OCI-LY1 (cell line): ENCODE results near the gene COLEC12.

Experiments
- H2AFZ ChIP-seq: fragments of 200-600 bp; sonication (generic), shearing (Covaris generic); 2 replicates; pipeline ENCODE4 v1.6.0; 2014; ENCODE audit warnings: antibody characterized with exemption, mild to moderate bottlenecking, low read length
- H3F3A ChIP-seq: fragments of 200-600 bp; sonication (generic), shearing (Covaris generic); 2 replicates; pipeline ENCODE4 v1.6.0; 2014; ENCODE audit warnings: mild to moderate bottlenecking, antibody characterized with exemption, low read length, moderate library complexity; ENCODE audit not compliant: insufficient read depth
- H3K27ac ChIP-seq: fragments of 200-600 bp; sonication (generic); 2 replicates; pipeline ENCODE4 v1.5.1; 2014; ENCODE audit warnings: low read length, mixed run types, mild to moderate bottlenecking, low read depth; ENCODE audit not compliant: poor library complexity, severe bottlenecking
- H3K27me3 ChIP-seq: fragments of 200-600 bp; sonication (generic); 2 replicates; pipeline ENCODE4 v1.6.0; 2014; ENCODE audit warnings: antibody characterized with exemption, mild to moderate bottlenecking, low read length, moderate library complexity; ENCODE audit not compliant: insufficient read depth
- H3K36me3 ChIP-seq: fragments of 200-600 bp; sonication (generic); 2 replicates; pipeline ENCODE4 v1.6.1; 2014; ENCODE audit warnings: mild to moderate bottlenecking, antibody characterized with exemption, low read length, moderate library complexity, mixed read lengths; ENCODE audit not compliant: insufficient read depth
- H3K4me1 ChIP-seq: fragments of 200-600 bp; sonication (generic); 2 replicates; pipeline ENCODE4 v1.5.1; 2014; ENCODE audit warnings: mild to moderate bottlenecking, low read length, moderate library complexity; ENCODE audit not compliant: insufficient read depth, severe bottlenecking
- H3K4me2 ChIP-seq: fragments of 200-600 bp; sonication (generic), shearing (Covaris generic); 2 replicates; pipeline ENCODE4 v1.6.1; 2014; ENCODE audit warnings: low read length
- H3K4me3 ChIP-seq: fragments of 200-600 bp; sonication (generic); 2 replicates; pipeline ENCODE4 v1.5.1; 2014; ENCODE audit warnings: low read length, low read depth, mild to moderate bottlenecking, mixed read lengths; ENCODE audit not compliant: poor library complexity, severe bottlenecking
- H3K79me2 ChIP-seq: fragments of 200-600 bp; shearing (Covaris generic); 2 replicates; pipeline ENCODE4 v1.6.1; 2016; ENCODE audit warnings: mixed run types, low read length, mixed read lengths; ENCODE audit not compliant: insufficient read depth
- H3K9ac ChIP-seq: fragments of 200-600 bp; sonication (generic), shearing (Covaris generic); 2 replicates; pipeline ENCODE4 v1.6.1; 2014; ENCODE audit warnings: mild to moderate bottlenecking, low read length, mixed read lengths
- H3K9me2 ChIP-seq: fragments of 200-600 bp; sonication (generic), shearing (Covaris generic); 2 replicates; pipeline ENCODE4 v1.6.1; 2014; ENCODE audit warnings: low read depth, mild to moderate bottlenecking, low read length, mixed read lengths
- H3K9me3 ChIP-seq: fragments of 200-600 bp; shearing (Covaris generic); 2 replicates; pipeline ENCODE4 v1.6.1; 2014; ENCODE audit warnings: low read length, mixed read lengths
- H4K20me1 ChIP-seq: fragments of 200-600 bp; sonication (generic), shearing (Covaris generic); 2 replicates; pipeline ENCODE4 v1.6.0; 2016; ENCODE audit warnings: mild to moderate bottlenecking, low read length; ENCODE audit not compliant: insufficient read depth
- CTCF ChIP-seq: fragments of 200-600 bp; sonication (generic), shearing (Covaris generic); IDR thresholded peaks from 2 replicates; pipeline ENCODE4 v1.5.1; 2017; ENCODE audit warnings: mild to moderate bottlenecking, antibody characterized with exemption, low read length, moderate library complexity, mixed read lengths
- EZH2 ChIP-seq: fragments of 200-600 bp; sonication (generic), shearing (Covaris generic); IDR thresholded peaks from 2 replicates; pipeline ENCODE4 v1.8.0; 2017; ENCODE audit warnings: borderline replicate concordance, mixed run types, mild to moderate bottlenecking, antibody characterized with exemption, low read length, moderate library complexity, mixed read lengths

COLEC12 gene

GRCh38 chr18:318791-319291 is 181.7 kb downstream of the COLEC12 start:
- Histone ChIP-seq H3F3A (no peaks in the 10 kb centered on the region), H3K4me3 (no peak overlapping the region), H3K79me2 (no peaks in the 10 kb centered on the region), H3K36me3 (no peaks in the 10 kb centered on the region), H3K4me2 (no peak overlapping the region), H3K9me2 (no peaks in the 10 kb centered on the region), H2AFZ (no peak overlapping the region), H3K9me3 (no peaks in the 10 kb centered on the region), H3K9ac (no peak overlapping the region), H3K27me3 (no peaks in the 10 kb centered on the region), H3K4me1 (no peaks in the 10 kb centered on the region), H4K20me1 (no peaks in the 10 kb centered on the region), H3K27ac (no peak overlapping the region)
- TF ChIP-seq EZH2 (no peak), CTCF (no peak)

GRCh38 chr18:317618-318017 is 182.9 kb downstream of the COLEC12 start:
- Histone ChIP-seq H3K27ac (no peak overlapping the region), H3K4me3 (no peak overlapping the region), H2AFZ (no peak overlapping the region), H3K27me3 (no peaks in the 10 kb centered on the region), H3K9ac (no peak overlapping the region), H3F3A (no peaks in the 10 kb centered on the region), H3K36me3 (no peaks in the 10 kb centered on the region), H3K9me3 (no peaks in the 10 kb centered on the region), H3K4me1 (no peaks in the 10 kb centered on the region), H3K79me2 (no peaks in the 10 kb centered on the region), H3K9me2 (no peaks in the 10 kb centered on the region), H4K20me1 (no peaks in the 10 kb centered on the region), H3K4me2 (no peak overlapping the region)
- TF ChIP-seq CTCF (no peak), EZH2 (no peak)

- H3K4me2 ChIP-seq: no peak overlapping the region
- H2AFZ ChIP-seq: no peak overlapping the region
- H3K27me3 ChIP-seq: no peaks in the 10 kb centered on the region
These were observed 184.1 kb downstream of the COLEC12 start for GRCh38 chr18:316393-316792.

More at GRCh38 chr18:316393-316792, 184.1 kb downstream of the COLEC12 start:
- H3K4me3 ChIP-seq: no peak overlapping the region
- no peaks in the 10 kb centered on the region for H3F3A ChIP-seq
- H3K4me1 ChIP-seq: no peaks in the 10 kb centered on the region
- H3K27ac ChIP-seq: no peak overlapping the region
- H3K9me3 ChIP-seq: no peaks in the 10 kb centered on the region
- no peak for TF ChIP-seq EZH2
- no peak for TF ChIP-seq CTCF
- no peaks in the 10 kb centered on the region for H3K9me2 ChIP-seq
- no peaks in the 10 kb centered on the region for H3K79me2 ChIP-seq
- H4K20me1 ChIP-seq: no peaks in the 10 kb centered on the region
- H3K9ac ChIP-seq: no peak overlapping the region
- H3K36me3 ChIP-seq: no peaks in the 10 kb centered on the region
